ENCODE results near the gene CCL11. TPM values are rescaled to one million over a fixed set of nuclear protein-coding genes. Genes with fewer than 3 reads are reported as not detected.
A peak's percentile ranks its signal among the peaks of the same experiment; 100 is the strongest.

CCL11 gene
- total RNA-seq, 3 donors from 2014 or later, result 0.29 TPM; not detected in 2

- no peaks in the 10 kb centered on the region for H3K9me3 ChIP-seq
- intact Hi-C loops (cut with DNase I; ENCODE audit: low total_unique reads), result no loop called here
- no peak overlapping the region for H3K27ac ChIP-seq
These were observed 20.9 kb downstream of the CCL11 start for GRCh38 chr17:34306466-34306865.

GRCh38 chr17:34307110-34307509, 21.6 kb downstream of the CCL11 start:
- no peak for DNase-seq (ENCODE audit: low spot score in 2 of 2)
- peak overlapping the region in 1 of 2 donors; percentile 48 for H3K27ac ChIP-seq
- H3K9me3 ChIP-seq, result no peaks in the 10 kb centered on the region
- TF ChIP-seq CTCF (IDR thresholded peaks at IDR 0.05) (no peak), POLR2AphosphoS5 (IDR thresholded peaks at IDR 0.05) (peak in 1 of 3 donors; percentile 15), POLR2A (IDR thresholded peaks at IDR 0.05) (no peak)
- intact Hi-C loops (cut with DNase I; ENCODE audit: low total_unique reads), result no loop called here
- no peak overlapping the region for H3K4me3 ChIP-seq
- H3K36me3 ChIP-seq, result no peaks in the 10 kb centered on the region
- H3K27me3 ChIP-seq, result no peaks in the 10 kb centered on the region
- H3K4me1 ChIP-seq, result no peaks in the 10 kb centered on the region

More at GRCh38 chr17:34306466-34306865, 20.9 kb downstream of the CCL11 start:
- no peak for TF ChIP-seq CTCF (IDR thresholded peaks at IDR 0.05)
- TF ChIP-seq POLR2AphosphoS5 (IDR thresholded peaks at IDR 0.05), result no peak
- no peak for TF ChIP-seq POLR2A (IDR thresholded peaks at IDR 0.05)
- H3K4me1 ChIP-seq, result no peaks in the 10 kb centered on the region
- DNase-seq (ENCODE audit: low spot score in 2 of 2), result no peak
- no peaks in the 10 kb centered on the region for H3K36me3 ChIP-seq
- H3K4me3 ChIP-seq, result no peak overlapping the region
- no peaks in the 10 kb centered on the region for H3K27me3 ChIP-seq

DNA sequence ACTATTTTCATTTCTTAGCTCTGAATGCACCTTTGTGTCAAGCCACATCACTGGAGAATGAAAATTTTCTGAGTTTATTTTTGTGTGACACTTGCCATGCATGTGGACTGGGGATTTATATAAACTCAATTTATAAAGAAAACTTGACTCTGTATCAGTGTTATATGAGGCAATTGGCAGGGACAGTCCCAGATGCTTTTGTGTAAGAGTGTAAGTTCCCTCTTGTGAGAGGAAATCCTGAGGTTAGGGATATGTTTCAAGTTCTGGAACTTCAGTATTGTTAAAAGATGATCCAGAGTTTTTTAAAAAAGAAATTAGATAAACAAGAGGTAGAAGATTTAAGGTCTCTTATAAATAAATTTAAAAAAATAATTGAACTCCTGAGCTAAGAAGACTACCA, 22.8 kb downstream of the CCL11 start:
- no peak for DNase-seq (ENCODE audit: low spot score in 2 of 2)
- TF ChIP-seq POLR2AphosphoS5 (IDR thresholded peaks at IDR 0.05), result no peak
- TF ChIP-seq CTCF (IDR thresholded peaks at IDR 0.05), result no peak
- TF ChIP-seq POLR2A (IDR thresholded peaks at IDR 0.05), result no peak
- no peak overlapping the region for H3K4me3 ChIP-seq
- no peak overlapping the region for H3K27ac ChIP-seq
- H3K27me3 ChIP-seq, result no peaks in the 10 kb centered on the region
- H3K4me1 ChIP-seq, result no peaks in the 10 kb centered on the region
- H3K36me3 ChIP-seq, result no peaks in the 10 kb centered on the region
- H3K9me3 ChIP-seq, result no peaks in the 10 kb centered on the region
- intact Hi-C loops (cut with DNase I; ENCODE audit: low total_unique reads), result no loop called here

DNA sequence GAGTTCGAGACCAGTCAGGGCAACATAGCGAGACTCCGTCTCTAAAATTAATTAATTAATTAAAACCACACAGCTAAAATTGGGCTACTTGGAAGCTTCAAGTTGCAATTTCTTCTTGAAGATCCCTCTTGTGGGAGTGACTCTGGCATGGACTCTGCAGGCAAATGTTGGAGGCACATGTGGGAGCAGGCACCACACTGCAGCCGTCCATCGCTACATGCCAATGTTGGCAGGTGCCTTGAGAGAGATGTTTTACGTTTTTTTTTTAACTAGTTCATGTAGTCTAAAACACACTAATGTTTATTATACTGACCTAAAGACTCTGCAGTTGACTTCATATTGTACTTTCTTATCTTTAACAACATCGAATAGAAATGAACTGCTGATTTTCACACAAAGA, 25.7 kb downstream of the CCL11 start:
- intact Hi-C loops (cut with DNase I; ENCODE audit: low total_unique reads), result no loop called here

GRCh38 chr17:34312080-34312479, 26.5 kb downstream of the CCL11 start:
- Histone ChIP-seq H3K4me1 (peaks cover 0 to 6% of the 10 kb centered on the region in 2 donors), H3K4me3 (no peak overlapping the region), H3K9me3 (no peaks in the 10 kb centered on the region), H3K27ac (peak overlapping the region in 1 of 2 donors; percentile 38), H3K36me3 (no peaks in the 10 kb centered on the region), H3K27me3 (no peaks in the 10 kb centered on the region)
- intact Hi-C loops (cut with DNase I; ENCODE audit: low total_unique reads), result no loop called here
- DNase-seq (ENCODE audit: low spot score in 2 of 2), result no peak
- TF ChIP-seq POLR2AphosphoS5 (IDR thresholded peaks at IDR 0.05) (no peak), POLR2A (IDR thresholded peaks at IDR 0.05) (no peak), CTCF (IDR thresholded peaks at IDR 0.05) (no peak)

More for the DNA sequence above, 25.7 kb downstream of the CCL11 start:
- H3K27ac ChIP-seq, result no peak overlapping the region
- no peaks in the 10 kb centered on the region for H3K27me3 ChIP-seq
- no peaks in the 10 kb centered on the region for H3K36me3 ChIP-seq
- H3K9me3 ChIP-seq, result no peaks in the 10 kb centered on the region
- no peak overlapping the region for H3K4me3 ChIP-seq
- peaks cover 0 to 6% of the 10 kb centered on the region in 2 donors for H3K4me1 ChIP-seq
- no peak for DNase-seq (ENCODE audit: low spot score in 2 of 2)
- TF ChIP-seq POLR2AphosphoS5 (IDR thresholded peaks at IDR 0.05) (no peak), CTCF (IDR thresholded peaks at IDR 0.05) (no peak), POLR2A (IDR thresholded peaks at IDR 0.05) (no peak)

Measured in breast epithelium (tissue), 4 donors.